Fibroblast of upper back skin (primary cell): Measurements from ENCODE around the gene RGCC.
"Not testable (repeated sequence)": the region's sequence is repeated elsewhere in the genome, so short reads cannot be mapped to it uniquely, and the experiment has no call there.

Experiments used
- DNase-seq: peaks from one replicate; pipeline ENCODE4 v3.0.0-alpha.2; 2013

RGCC gene

DNA sequence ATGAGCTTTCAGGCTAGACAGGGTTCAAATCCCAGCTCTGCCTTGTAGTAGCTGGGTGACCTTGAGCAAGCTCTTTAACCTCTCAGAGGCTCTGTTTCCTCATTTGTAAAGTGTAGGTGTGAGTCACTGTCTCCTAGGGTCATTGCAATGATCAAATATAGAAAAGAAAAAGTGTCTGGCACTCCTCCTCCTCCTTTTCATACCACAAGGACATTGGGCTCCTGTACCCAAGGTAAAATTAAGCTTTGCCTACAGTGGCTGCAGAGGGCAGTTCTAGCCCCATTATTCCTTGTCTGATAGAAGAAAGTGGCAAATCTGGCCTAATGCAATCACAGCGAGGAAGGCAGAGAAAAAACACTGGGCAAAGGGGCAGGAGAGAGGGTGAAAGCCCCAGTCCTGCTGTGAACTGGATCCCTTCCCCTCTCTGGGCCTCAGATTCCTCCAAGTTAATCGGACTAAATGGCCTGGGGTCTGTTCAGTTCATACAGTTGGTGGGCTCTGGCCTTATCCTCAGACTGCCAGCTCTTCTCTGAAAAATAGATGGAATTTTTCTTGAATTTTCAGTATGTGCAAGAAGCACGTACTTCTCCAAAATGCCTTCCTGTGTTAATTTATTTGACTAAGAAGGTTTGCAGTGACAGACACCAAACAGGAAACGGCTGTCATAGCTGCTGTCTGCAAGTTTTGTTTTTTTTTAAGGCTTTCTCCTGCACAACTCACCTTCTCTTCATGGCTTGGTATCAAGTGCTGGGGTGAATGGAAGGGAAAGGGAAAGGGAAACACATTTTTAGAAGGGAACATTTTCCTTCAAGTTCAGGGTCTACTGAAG, 35.3 kb downstream of the RGCC start:
- DNase-seq = no peak

DNA sequence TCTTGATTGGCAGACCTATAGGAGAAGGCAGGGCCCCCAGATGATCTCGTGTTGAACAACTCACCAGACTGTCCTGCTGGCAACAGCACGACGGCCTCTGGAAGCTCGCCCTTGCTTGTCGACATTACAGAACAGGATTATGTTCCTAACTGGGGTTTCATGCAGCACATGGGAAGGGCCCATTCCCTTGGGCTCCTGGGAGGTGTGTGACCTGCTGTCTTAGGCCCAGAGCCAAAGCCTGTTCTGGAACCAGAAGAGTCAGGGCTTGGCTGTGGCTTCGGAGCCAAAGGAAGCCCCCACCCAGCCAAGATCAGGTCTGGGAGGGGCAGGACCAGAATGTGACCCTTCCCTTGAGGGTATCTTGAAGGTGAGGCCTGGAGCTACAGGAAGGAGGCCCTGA, 36.9 kb downstream of the RGCC start:
- DNase-seq = no peak

DNA sequence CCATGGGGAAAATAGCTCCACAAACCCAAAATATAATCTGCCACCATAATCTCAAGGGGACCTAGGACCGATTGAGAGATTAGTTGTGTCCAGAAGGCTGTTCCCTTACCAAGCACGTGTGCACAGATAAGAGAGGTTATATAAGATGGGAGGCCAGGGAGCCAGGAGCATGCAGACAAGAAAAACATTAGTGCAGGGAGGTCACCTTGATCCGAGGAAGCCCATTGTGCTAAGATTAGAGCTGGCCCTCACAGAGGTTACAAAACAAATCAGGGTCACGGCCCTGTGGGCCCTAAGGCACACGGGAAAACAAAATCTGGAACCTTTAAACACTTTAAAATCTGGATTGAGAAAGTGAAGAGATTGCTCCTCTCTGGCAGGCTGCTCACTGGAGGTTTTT, 37.7 kb downstream of the RGCC start:
- DNase-seq = no peak

- peak; percentile 39 for DNase-seq
These were observed 39.3 kb downstream of the RGCC start for GRCh38 chr13:41496420-41497234.

- no peak for DNase-seq
These were observed 40.1 kb downstream of the RGCC start for GRCh38 chr13:41497436-41497835.

GRCh38 chr13:41499452-41499851, 42.1 kb downstream of the RGCC start:
- DNase-seq = no peak

DNA sequence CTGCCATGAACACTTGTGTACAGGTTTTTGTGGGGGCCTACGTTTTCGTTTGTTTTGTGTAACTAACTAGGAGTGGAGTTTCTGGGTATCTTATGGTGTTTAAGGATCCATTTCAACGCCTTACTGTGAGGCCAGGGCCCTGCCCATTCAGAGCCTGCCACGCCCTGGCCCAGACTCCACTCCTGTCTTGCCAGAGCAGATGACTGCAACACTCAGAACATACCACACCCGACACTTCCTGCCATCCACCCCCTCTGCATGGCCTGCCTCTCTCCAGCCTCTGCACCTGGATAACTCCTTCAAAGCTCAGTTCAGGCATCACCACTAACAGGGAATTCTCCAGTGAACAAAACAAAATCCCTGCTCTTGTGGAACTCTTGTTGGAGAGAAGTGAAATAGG, 43.2 kb downstream of the RGCC start:
- DNase-seq = no peak

GRCh38 chr13:41501281-41501680, 43.9 kb downstream of the RGCC start:
- DNase-seq = no peak

- DNase-seq = no peak
These were observed 44.7 kb downstream of the RGCC start for GRCh38 chr13:41502031-41502430.

- no peak for DNase-seq
These were observed 45.3 kb downstream of the RGCC start for GRCh38 chr13:41502673-41503072.

GRCh38 chr13:41503356-41503755, 46.0 kb downstream of the RGCC start:
- DNase-seq = no peak

GRCh38 chr13:41504657-41505056, 47.3 kb downstream of the RGCC start:
- not testable (repeated sequence) for DNase-seq

DNA sequence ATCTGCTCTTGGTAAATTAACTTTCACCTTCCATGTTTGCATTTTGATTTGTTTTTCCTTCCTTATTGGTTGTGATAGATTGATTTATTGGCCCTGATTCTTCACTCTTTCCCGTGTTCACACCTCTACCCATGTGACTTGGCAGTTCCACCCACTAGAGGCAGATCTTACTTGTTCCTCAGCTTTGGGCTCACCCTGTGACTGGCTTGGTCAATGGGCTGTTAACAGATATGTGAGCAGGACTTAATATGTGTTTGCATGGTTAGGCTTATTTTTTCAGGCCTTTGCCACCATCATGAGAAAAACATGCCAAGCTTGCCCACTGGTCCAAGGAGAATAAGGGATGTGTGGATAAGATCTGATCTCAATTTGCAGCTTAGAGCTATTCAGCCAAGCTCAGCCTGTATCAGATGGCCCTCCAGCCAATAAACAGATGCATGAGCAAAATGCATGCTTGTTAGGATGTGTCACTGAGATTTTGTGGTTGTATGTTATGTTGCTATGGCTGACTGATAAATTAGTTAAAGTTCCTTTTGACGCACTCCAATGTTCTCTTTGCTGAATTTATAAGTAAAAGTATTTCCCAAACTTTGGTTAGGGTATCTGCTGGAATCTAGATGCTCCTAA, 48.0 kb downstream of the RGCC start:
- peak; percentile 91 for DNase-seq

DNA sequence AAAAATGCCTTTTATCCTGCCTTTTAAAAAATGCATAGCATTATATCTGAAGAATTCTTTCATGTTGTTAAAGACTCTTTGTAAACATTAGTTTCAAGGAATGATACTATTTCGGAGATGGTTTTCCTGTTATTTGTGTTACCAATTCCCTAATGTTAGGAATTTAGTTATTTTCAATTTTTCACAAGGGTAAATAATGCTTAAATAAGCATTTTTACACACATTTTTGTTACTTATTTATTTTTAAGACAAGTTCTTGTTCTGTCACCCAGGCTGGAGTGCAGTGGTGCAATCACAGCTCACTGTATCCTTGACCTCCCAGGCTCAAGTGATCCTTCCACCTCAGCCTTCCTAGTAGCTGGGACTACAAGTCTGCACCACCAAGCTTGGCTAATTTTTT, 49.0 kb downstream of the RGCC start:
- no peak for DNase-seq

DNA sequence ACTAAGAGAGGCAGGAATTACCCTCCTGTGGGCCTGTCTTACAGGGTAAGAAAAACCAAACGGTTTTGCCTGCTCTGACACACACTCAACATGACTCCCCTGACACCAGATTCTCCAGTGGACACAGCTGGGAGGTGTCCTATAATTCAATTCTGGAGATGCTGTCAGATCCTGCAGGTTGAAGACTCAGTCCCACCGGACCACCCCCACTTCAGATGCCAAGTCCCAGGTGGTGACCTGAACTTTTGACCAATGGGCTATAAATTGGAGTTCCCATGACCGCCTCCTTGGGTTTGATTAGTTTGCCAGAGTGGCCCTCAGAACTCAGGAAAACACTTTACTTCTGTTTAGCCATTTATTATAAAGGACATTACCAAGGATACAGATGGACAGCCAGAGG, 52.6 kb downstream of the RGCC start:
- DNase-seq = no peak

- DNase-seq = no peak
These were observed 54.5 kb downstream of the RGCC start for GRCh38 chr13:41511827-41512226.

DNA sequence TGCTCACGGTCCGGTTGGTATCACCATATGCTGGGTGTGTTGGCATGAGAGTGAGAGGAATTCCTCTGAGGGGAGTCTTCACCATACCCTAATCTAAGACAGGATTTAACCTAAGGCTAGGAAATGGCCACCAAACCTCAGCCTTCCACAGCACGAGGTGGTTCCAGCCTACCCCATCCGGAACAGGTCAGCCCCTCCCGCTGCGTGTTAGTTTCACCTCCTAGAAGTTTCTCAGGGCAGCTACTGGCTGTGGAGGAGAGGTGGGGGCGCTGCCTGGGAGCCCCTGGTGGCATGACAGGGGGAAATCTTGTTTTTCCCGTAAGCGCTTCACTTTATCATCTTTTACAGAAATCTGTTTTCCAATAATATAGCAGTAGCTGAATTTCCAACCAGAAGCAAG, 55.1 kb downstream of the RGCC start:
- DNase-seq = no peak

- DNase-seq = no peak
These were observed 56.2 kb downstream of the RGCC start for GRCh38 chr13:41513600-41513999.

- no peak for DNase-seq
These were observed 57.6 kb downstream of the RGCC start for GRCh38 chr13:41514853-41515395.

- no peak for DNase-seq
These were observed 58.3 kb downstream of the RGCC start for GRCh38 chr13:41515491-41516139.

GRCh38 chr13:41516166-41516565, 58.8 kb downstream of the RGCC start:
- no peak for DNase-seq

DNA sequence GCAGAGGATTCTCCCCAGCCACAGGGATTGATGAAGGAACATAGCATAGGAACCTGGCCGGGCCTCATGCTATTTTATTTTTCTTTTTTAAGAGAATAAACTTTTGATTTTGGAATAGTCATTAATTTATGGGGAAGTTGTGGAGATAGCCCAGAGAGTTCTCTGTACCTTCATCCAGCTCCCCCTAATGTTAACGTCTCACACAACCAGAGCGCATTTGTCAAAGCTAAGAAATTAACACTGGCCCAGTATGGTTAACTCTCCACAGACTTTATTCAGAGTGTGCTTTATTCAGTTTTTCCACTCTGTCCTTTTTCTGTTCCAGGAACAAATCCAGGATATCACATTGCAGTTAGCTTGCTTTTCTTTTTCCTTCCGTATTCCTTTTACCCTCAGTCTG, 59.4 kb downstream of the RGCC start:
- DNase-seq = no peak
